Fibroblast of upper back skin (primary cell): ENCODE results near the gene IQCK.
"Not testable (repeated sequence)": the region's sequence is repeated elsewhere in the genome, so short reads cannot be mapped to it uniquely, and the experiment has no call there.

Experiments used
- DNase-seq: peaks from one replicate; pipeline ENCODE4 v3.0.0-alpha.2; 2013

The IQCK gene

DNA sequence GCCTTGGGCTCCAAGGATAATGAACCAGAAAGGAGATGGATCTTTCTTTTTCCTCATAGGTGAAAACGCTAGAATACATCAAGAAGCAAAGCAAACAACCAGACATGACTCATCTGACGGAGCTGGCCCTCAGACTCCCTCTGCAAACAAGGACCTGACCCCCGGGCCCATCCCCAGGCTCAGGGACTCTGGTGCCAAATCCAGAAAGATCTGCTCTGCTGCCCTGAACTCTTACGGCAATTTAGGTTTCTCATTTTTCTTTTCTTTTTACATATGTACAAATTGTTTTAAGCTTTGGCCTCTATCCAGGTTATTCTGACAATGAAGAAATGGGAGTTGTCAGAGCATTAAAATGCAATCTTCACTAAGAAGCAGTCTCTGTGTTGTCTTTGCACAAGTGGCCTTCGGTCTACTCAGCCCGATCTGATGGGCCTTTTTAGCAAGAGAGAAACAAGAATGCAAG, 17.7 kb upstream of the IQCK start:
- DNase-seq: peak; percentile 22

- peak; percentile 14 for DNase-seq
Observed at GRCh38 chr16:19701091-19701490, 17.0 kb upstream of the IQCK start.

- DNase-seq: no peak
Observed at GRCh38 chr16:19703172-19703889, 14.7 kb upstream of the IQCK start.

GRCh38 chr16:19704321-19705145, 13.5 kb upstream of the IQCK start:
- peak; percentile 43 for DNase-seq

DNA sequence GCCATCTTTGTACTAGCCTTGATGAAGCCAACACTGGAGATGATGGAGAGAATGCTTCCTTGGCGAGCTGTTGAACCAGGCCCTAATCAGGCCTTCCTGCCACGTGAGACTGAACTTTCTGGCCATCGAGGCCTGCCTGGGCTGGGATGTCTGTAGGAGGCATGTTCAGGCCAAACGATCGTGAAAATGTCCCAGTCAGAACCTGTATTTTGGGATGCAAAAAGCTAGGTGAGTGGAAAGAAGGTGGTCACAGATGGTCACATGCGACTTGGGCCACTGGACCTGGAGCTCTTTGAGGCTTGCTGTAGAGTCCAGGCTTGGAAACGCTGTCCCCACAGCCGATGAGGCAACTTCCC, 12.9 kb upstream of the IQCK start:
- DNase-seq: no peak

DNA sequence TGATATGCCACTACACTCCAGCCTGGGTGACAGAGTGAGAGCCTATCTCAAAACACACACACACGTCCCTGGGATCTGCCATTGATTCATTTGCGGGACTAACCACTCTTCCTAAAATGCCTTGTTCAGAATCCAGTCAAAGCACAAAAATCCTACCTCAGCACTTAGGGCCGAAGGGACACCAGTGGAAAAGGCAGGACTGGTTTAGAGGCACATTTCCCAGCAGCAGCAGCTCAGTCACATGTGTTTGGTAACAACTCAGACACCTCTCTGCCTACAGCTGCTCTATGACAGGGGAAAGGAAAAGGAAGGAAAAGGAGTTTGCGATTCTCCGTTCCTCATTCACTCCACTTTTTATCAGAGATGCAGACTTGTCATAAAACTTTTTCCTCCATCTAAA, 12.2 kb upstream of the IQCK start:
- DNase-seq: no peak

DNA sequence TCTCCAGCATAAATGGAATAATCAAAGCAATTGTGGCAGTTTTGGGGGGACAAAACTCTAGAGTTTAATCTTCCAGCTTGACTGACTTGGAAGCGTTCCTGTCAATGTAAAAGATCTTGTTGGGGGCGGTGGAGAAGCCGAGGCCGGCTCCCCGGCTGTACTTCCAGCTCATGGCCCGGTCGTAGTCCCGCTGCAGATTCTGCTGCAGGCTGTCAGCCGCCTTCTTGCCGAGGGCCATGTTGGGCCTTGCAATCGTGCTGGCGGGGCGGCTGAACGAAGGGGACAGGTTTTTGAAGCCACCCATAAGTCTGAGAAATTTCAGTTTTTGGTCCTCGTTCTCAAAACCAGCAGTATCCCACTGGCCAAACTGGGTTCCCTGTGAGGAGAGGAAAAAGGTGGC, 11.2 kb upstream of the IQCK start:
- DNase-seq: no peak

DNA sequence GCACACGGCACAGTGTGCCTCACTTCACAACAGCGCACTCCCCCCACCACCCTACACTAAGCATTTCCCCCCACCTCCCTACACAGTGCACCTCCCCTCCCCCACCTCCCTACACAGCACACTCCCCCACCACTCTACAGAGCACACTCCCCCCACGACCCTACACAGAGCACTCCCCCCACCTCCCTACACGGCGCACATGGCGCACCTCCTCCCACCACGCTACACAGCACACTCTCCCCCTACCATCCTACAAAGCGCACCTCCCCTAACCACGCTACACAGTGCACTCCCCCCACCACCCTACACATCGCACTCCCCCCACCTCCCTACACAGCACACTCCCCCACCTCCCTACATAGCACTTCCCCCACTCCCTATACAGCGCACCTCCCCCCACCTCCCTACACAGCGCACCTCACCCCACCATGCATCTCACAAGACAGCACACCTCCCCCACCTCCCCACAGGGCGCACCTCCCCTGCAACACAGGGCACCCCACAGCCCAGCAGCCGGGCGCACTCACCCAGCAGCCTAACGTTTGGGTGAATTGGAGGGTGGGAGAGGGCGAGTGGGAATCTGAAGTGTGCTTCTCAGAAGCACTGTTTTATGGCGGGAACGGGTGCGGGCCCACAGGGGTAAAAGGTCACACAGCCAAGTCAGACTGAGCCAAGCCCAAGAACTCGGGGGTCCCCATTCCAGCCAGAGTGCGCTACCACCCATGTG, 10.3 kb upstream of the IQCK start:
- DNase-seq: no peak

GRCh38 chr16:19708296-19709205, 9.5 kb upstream of the IQCK start:
- no peak for DNase-seq

GRCh38 chr16:19709381-19710136, 8.5 kb upstream of the IQCK start:
- no peak for DNase-seq

DNA sequence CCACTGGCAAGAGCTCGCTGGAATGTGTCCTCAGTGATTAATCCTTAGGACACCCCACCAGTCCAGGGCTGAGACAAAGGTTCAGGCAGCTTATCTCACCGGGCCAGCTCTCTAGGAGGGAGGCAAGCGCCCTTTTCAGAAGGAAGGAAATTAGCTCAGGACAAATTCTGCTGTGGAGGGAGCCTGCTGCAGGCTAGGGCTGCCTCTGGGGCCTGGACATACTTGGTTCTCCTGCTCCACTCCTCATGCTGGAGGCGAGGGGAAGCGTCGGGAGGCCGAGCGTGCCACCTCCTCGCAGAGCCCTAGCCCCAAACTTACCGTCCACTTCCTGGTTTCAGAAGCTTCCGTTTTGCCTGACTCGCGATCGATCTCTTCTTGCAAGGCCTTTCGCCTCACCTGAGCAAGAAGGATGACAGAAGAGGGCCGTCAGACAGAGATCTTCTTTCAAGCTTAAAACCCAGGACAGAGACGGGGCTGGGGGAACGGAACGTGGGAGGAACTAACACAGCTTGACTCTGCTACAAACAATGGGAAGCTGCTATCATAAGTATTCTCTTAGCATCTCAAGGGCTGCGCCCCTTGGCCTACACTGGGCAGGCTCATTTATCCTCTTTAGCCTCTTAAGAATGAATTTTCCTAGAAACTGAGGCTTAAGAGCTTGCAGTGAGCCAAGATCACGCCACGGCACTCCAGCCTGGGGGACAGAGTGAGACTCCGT, 7.7 kb upstream of the IQCK start:
- DNase-seq: no peak

- DNase-seq: no peak
Observed at GRCh38 chr16:19710991-19711545, 7.0 kb upstream of the IQCK start.

- no peak for DNase-seq
Observed at GRCh38 chr16:19711643-19712042, 6.4 kb upstream of the IQCK start.

DNA sequence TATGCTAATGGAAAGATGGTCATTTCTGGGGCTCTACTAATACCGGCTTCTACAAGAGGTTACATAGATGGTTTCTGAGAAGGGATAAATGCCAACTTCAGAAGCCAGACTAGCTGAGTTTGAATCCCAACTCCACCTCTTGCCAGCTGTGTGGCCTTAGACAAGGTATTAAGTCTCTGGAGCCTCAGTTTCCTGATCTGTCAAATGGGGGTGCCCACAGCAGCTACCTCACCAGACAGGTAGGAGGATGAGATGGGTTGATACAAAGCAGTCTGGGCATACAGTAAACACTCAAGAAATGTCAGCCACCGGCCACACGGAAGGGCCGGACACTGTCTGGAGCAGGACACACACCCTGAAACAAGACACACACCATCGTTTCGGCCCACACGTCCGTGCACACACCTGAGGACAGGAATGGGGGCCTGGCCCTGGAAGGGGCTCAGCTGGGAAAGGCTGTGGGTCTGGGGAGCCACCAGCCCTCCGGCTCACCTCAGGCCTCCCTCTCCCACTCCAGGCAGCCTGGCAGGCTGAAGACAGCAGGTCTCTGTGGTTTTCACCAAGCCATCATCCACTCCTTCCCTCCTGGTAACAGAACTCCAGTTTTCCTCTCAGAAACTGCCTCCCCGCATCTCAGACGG, 5.5 kb upstream of the IQCK start:
- no peak for DNase-seq

DNA sequence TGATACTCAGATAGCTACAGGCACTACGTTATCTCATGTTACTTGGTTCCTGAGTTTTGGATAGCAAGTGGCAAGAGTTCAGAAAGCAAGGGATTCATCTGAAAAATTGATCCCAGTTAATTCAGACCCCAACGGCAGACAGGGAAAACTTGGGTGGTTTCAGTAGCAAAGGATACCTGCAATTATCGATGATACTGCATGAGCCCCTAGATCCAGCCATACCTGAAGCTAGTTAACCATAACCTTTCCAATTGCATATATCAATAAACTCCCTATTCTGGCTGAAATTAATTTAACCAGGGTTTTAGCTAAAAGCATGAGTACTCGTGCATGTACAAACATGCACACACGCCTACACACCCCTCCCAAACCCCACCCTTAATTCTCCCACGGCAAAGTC, 4.4 kb upstream of the IQCK start:
- DNase-seq: no peak

DNA sequence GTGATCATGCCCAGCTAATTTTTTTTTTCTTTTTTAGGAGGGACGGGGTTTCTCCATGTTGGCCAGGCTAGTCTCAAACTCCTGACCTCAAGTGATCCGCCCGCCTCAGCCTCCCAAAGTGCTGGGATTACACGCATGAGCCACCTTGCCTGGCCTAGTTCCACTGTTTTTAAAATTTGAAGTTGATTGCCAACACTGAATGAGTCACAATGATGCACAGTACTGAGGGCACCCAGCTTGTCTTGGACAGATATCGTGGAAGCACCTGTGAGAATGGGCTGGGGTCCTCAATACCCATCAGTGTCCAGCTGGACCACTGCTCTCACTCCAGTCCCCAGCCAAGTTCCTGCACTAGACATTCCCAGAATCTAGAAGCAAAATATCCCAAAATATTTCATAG, 2.5 kb upstream of the IQCK start:
- DNase-seq: no peak

DNA sequence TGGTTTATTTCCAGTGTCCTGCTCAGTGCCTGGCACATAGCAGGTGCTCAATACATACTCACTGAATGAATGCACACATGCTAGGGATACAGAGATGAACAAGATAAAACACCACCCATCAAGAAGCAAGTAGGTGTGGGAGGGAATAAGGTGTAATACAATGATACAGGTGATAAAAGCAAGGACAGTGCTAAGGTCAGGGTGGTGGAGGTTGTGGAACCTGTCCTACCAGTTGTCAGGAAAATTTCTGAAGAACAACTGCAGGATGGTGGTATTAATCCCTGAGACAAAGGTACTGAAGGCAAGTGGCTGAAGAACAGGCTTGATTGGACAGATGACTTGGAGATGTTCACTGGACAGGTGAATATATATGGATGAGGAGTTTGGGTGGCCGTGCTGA, 1.9 kb upstream of the IQCK start:
- no peak for DNase-seq

DNA sequence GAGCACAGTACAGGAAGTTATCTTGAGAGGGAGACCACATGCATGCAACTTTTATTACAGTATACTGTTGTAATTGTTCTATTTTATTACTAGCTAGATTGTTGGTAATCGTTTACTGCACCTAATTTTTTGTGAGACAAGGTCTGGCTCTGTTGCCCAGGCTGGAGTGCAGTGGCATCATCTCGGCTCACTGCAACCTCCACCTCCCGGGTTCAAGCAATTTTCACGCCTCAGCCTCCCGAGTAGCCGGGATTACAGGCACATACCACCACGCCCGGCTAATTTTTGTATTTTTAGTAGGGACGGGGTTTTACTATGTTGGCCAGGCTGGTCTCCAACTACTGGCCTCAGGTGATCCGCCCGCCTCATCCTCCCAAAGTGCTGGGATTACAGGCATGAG, 1.3 kb upstream of the IQCK start:
- not testable (repeated sequence) for DNase-seq

DNA sequence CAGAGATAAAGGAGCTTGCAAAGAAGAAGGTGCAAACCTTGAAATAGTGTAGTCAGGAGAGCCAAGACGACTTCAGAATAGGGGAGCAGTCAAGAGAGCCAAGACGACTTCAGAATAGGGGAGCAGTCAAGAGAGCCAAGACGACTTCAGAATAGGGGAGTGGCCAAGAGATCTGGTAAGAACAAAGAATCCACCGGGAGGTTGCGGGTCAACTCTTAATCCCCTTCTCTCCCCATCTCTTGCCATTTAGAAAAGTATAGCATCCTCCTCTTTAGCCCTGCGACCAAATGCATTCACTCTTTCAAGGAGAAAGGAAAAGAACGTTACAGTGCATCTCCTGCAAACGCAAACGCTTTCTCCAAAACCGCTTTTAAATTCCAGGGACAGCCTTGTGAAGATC, 757 bp upstream of the IQCK start:
- DNase-seq: no peak

GRCh38 chr16:19718624-19718965, 524 bp downstream of the IQCK start:
- DNase-seq: no peak
